Trophoblast cell (in vitro differentiated cells and primary cell): ENCODE data around the gene IFT74.

Experiments used
- DNase-seq, 2 donors: peaks; one replicate each; pipeline ENCODE4 v3.0.0-alpha.2; 2016
- H2AFZ ChIP-seq: 2 replicates; pipeline ENCODE4 v1.6.1; 2013; ENCODE audit warnings: low read length, moderate library complexity, mild to moderate bottlenecking; ENCODE audit not compliant: insufficient read depth, poor library complexity
- H2AK5ac ChIP-seq: 2 replicates; pipeline ENCODE4 v1.6.1; 2013; ENCODE audit warnings: mild to moderate bottlenecking, low read length
- H2BK120ac ChIP-seq: 2 replicates; pipeline ENCODE4 v1.6.1; 2013; ENCODE audit warnings: low read length, mild to moderate bottlenecking, moderate library complexity; ENCODE audit not compliant: insufficient read depth, poor library complexity
- H2BK12ac ChIP-seq: 2 replicates; pipeline ENCODE4 v1.6.1; 2013; ENCODE audit warnings: mild to moderate bottlenecking, low read length, moderate library complexity
- H2BK5ac ChIP-seq: 2 replicates; pipeline ENCODE4 v1.6.1; 2013; ENCODE audit warnings: low read length, low read depth, moderate library complexity, mild to moderate bottlenecking; ENCODE audit not compliant: poor library complexity
- H3K14ac ChIP-seq: 2 replicates; pipeline ENCODE4 v1.6.1; 2013; ENCODE audit warnings: mild to moderate bottlenecking, low read length
- H3K18ac ChIP-seq: 2 replicates; pipeline ENCODE4 v1.6.1; 2013; ENCODE audit warnings: mild to moderate bottlenecking, low read length
- H3K23ac ChIP-seq: 2 replicates; pipeline ENCODE4 v1.6.1; 2013; ENCODE audit warnings: low read length
- H3K27ac ChIP-seq: 2 replicates; pipeline ENCODE4 v1.5.1; 2013; ENCODE audit warnings: low read depth, mild to moderate bottlenecking, inconsistent platforms, low read length, moderate library complexity
- H3K27me3 ChIP-seq: 2 replicates; pipeline ENCODE4 v1.6.1; 2013; ENCODE audit warnings: inconsistent platforms, mild to moderate bottlenecking, low read length, moderate library complexity; ENCODE audit not compliant: insufficient read depth
- H3K36me3 ChIP-seq, 2 experiments: 1 replicate in 1 of 2; 2 replicates in 1 of 2; pipeline ENCODE4 v1.6.1; 2013; ENCODE audit warnings: low read length in 2 of 2, mild to moderate bottlenecking in 2 of 2, moderate library complexity in 1 of 2; ENCODE audit not compliant: insufficient read depth in 2 of 2, control insufficient read depth in 1 of 2
- H3K4ac ChIP-seq: 2 replicates; pipeline ENCODE4 v1.6.1; 2013; ENCODE audit warnings: low read depth, mild to moderate bottlenecking, low read length, moderate library complexity
- H3K4me1 ChIP-seq, 2 experiments: 1 replicate in 1 of 2; 2 replicates in 1 of 2; pipeline ENCODE4 v1.6.1; 2013; ENCODE audit warnings: low read length in 2 of 2, mild to moderate bottlenecking in 2 of 2, moderate library complexity in 1 of 2; ENCODE audit not compliant: insufficient read depth in 2 of 2, control insufficient read depth in 1 of 2
- H3K4me2 ChIP-seq: 2 replicates; pipeline ENCODE4 v1.6.1; 2013; ENCODE audit warnings: inconsistent platforms, mild to moderate bottlenecking, low read length, moderate library complexity
- H3K4me3 ChIP-seq: 2 replicates; pipeline ENCODE4 v1.5.1; 2013; ENCODE audit warnings: mild to moderate bottlenecking, low read depth, low read length, inconsistent platforms
- H3K79me1 ChIP-seq: one replicate; pipeline ENCODE4 v1.6.1; 2013; ENCODE audit warnings: low read length
- H3K79me2 ChIP-seq: 2 replicates; pipeline ENCODE4 v1.6.1; 2013; ENCODE audit warnings: low read length, mild to moderate bottlenecking; ENCODE audit not compliant: control insufficient read depth, insufficient read depth, poor library complexity
- H3K9ac ChIP-seq: 2 replicates; pipeline ENCODE4 v1.6.1; 2013; ENCODE audit warnings: mild to moderate bottlenecking, low read length
- H3K9me3 ChIP-seq: 2 replicates; pipeline ENCODE4 v1.6.1; 2013; ENCODE audit warnings: low read depth, mild to moderate bottlenecking, control low read depth, inconsistent platforms, low read length; ENCODE audit not compliant: insufficient read depth
- H4K12ac ChIP-seq: 2 replicates; pipeline ENCODE4 v1.6.1; 2013; ENCODE audit warnings: low read depth, mild to moderate bottlenecking, low read length, moderate library complexity
- H4K8ac ChIP-seq: 2 replicates; pipeline ENCODE4 v1.6.1; 2013; ENCODE audit warnings: low read depth, mild to moderate bottlenecking, low read length, moderate library complexity
- H4K91ac ChIP-seq: one replicate; pipeline ENCODE4 v1.6.1; 2013; ENCODE audit warnings: low read depth, mild to moderate bottlenecking, low read length, moderate library complexity
- WGBS: extraction: QIAGEN DNeasy Blood & Tissue Kit; methylation state at CpG from one replicate; pipeline ENCODE4 v1.1.7; 2013; ENCODE audit warnings: missing lambda C conversion rate; ENCODE audit not compliant: insufficient read length, insufficient coverage; ENCODE audit errors: extremely low coverage; 5-methylcytosine and 5-hydroxymethylcytosine counted together

IFT74 gene

DNA sequence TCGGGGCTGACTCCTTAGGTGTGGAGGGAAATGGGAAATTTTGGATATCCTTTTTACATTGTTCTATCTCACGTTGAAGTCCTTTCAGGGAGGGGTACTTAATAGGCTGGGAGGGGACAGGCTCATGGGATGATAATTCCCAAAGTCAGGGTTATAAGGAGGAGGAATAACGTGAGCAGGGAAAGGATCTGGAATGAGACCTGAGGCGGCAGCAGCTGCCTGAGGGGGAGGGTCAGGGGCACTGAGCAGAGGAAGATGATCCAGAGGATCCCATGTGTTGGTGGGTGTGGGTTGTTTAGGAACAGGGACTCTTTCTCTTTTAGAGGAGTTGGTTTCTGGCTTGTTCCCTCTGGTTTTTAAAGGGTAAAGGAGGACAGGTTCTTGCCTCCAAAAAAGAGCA, 18.7 kb downstream of the IFT74 start:
- Histone ChIP-seq H2AK5ac (no peak overlapping the region), H3K18ac (no peak overlapping the region), H2AFZ (no peak overlapping the region), H2BK120ac (no peak overlapping the region), H3K9ac (no peak overlapping the region), H3K36me3 (no peaks in the 10 kb centered on the region), H3K9me3 (no peaks in the 10 kb centered on the region), H2BK12ac (no peak overlapping the region), H3K23ac (no peak overlapping the region), H3K79me2 (no peaks in the 10 kb centered on the region), H4K91ac (no peak overlapping the region), H3K4ac (no peak overlapping the region), H2BK5ac (no peak overlapping the region), H3K4me2 (no peak overlapping the region), H3K4me3 (no peak overlapping the region), H4K12ac (no peak overlapping the region), H3K27ac (no peak overlapping the region), H3K27me3 (no peaks in the 10 kb centered on the region), H3K79me1 (peaks cover 3% of the 10 kb centered on the region), H3K14ac (no peak overlapping the region), H4K8ac (no peak overlapping the region), H3K4me1 (no peaks in the 10 kb centered on the region)
- DNase-seq = no peak
- no CpG with 5 or more reads among the region's 4 CpGs for WGBS

DNA sequence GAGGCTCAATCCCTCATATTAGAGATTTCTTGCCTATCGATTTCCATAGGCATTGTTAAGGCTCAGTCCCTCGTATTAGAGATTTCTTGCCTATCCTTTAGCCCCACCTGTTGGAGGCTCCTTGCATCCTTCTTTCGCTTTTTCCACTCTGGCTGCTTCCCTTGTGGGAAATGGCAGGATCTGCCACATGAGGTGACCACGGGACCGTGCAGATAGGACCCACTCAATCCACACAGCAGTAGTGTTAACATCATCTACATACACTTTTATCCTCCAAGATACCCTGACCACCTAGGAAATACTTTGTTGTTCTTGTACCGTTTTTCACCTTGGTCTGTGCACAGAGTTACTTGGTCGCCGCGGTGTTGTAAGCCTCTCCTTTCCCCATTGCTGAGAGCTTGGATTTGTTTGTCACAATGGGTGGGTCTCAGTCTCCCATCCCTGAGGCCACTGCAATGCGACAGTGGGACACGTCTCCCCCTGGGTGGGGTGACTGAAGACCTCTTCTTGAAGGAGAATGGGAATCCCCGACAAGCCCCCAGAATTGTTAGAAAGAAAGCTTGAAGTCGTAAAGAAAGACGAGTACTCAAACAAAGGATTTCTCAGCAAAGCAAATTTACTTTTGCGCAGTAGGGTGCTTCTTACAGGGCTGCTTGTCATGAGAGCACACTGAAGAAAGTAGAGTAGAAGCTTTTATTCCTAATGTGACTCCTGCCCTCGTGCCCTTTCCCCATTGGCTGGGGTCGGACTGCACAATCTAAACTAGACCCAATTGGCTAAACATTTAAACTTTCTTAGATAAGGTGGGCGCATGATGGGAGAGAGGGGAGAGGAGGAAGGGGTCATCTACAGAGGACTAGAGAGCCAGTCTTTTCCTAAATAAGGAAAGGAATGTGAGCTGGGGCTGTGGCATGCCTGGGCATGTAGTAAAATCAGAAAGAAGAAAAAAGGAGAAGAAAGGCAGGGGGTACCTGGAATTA, 19.8 kb downstream of the IFT74 start:
- Histone ChIP-seq H2BK12ac (peak overlapping the region; percentile 51), H2BK5ac (peak overlapping the region; percentile 67), H4K91ac (peak overlapping the region; percentile 84), H2AK5ac (peak overlapping the region; percentile 13), H4K8ac (peak overlapping the region; percentile 8), H3K23ac (no peak overlapping the region), H3K27ac (no peak overlapping the region), H3K14ac (peak overlapping the region; percentile 76), H4K12ac (peak overlapping the region; percentile 35), H2BK120ac (peak overlapping the region; percentile 86), H3K4me2 (no peak overlapping the region), H3K9ac (no peak overlapping the region), H3K4me3 (no peak overlapping the region), H3K27me3 (no peaks in the 10 kb centered on the region), H3K36me3 (no peaks in the 10 kb centered on the region), H3K4me1 (no peaks in the 10 kb centered on the region), H3K4ac (peak overlapping the region; percentile 34), H3K79me1 (peaks cover 3% of the 10 kb centered on the region), H2AFZ (no peak overlapping the region), H3K9me3 (no peaks in the 10 kb centered on the region), H3K18ac (no peak overlapping the region), H3K79me2 (no peaks in the 10 kb centered on the region)
- DNase-seq = peak; percentile 50 to 74
- no CpG with 5 or more reads among the region's 18 CpGs for WGBS

DNA sequence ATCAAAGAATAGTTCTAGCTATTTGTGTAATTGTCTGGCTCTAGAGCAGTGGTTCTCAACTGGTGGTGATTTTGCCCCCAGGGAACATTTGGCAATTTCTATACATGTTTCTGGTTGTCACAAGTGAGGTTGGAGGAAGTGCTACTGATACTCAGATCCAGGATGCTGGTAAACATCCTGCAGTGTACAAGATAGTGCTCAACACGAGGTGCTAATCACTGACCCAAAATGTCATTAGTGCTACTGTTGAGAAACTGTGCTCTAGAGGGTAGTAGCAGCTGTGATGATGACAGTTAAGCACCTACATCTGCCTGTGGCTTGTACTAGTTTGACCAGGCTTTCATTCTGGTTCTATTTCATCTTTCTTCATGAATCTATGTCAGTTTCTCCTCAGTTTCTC, 27.1 kb downstream of the IFT74 start:
- Histone ChIP-seq H2AFZ (no peak overlapping the region), H3K4me2 (no peak overlapping the region), H3K9ac (no peak overlapping the region), H3K9me3 (no peaks in the 10 kb centered on the region), H2AK5ac (no peak overlapping the region), H3K18ac (no peak overlapping the region), H3K79me2 (no peaks in the 10 kb centered on the region), H3K14ac (no peak overlapping the region), H3K4ac (no peak overlapping the region), H3K27ac (no peak overlapping the region), H3K36me3 (no peaks in the 10 kb centered on the region), H2BK120ac (no peak overlapping the region), H3K4me1 (no peaks in the 10 kb centered on the region), H4K8ac (no peak overlapping the region), H4K12ac (no peak overlapping the region), H2BK12ac (no peak overlapping the region), H3K4me3 (no peak overlapping the region), H3K79me1 (no peaks in the 10 kb centered on the region), H3K27me3 (no peaks in the 10 kb centered on the region), H4K91ac (no peak overlapping the region), H3K23ac (no peak overlapping the region), H2BK5ac (no peak overlapping the region)
- DNase-seq = peak in 1 of 2 donors; percentile 16
- WGBS = no CpG with 5 or more reads among the region's 1 CpG

DNA sequence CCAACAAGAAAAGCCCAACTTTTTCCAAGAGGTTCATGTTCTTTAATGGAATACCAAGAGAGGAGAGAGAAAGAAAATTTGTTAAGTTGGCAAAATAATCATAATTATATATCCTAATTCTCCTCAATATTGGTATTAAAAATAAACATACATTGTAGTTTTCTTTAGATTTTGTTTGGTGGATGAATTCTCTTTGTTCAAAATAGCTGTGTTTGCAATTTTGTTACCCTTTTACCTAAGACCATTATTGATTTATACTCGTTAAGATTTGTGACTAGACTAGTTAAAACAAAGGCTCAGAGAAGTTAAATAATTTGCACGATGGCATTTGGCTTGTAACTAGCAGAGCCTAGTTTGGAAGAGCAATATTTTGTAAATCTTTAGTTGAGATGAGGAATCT, 39.6 kb downstream of the IFT74 start:
- no peaks in the 10 kb centered on the region for H3K36me3 ChIP-seq
- no peak for DNase-seq
- H3K27ac ChIP-seq = no peak overlapping the region
- H2BK12ac ChIP-seq = no peak overlapping the region
- H3K79me2 ChIP-seq = no peaks in the 10 kb centered on the region
- no peaks in the 10 kb centered on the region for H3K27me3 ChIP-seq
- no peak overlapping the region for H4K8ac ChIP-seq
- H2BK5ac ChIP-seq = no peak overlapping the region
- H3K4ac ChIP-seq = no peak overlapping the region
- WGBS = no CpG with 5 or more reads among the region's 2 CpGs
- H3K4me2 ChIP-seq = no peak overlapping the region
- no peaks in the 10 kb centered on the region for H3K9me3 ChIP-seq
- no peak overlapping the region for H3K14ac ChIP-seq
- H2BK120ac ChIP-seq = no peak overlapping the region
- no peak overlapping the region for H3K9ac ChIP-seq
- H3K79me1 ChIP-seq = no peaks in the 10 kb centered on the region
- H3K18ac ChIP-seq = no peak overlapping the region
- H2AK5ac ChIP-seq = no peak overlapping the region
- no peak overlapping the region for H2AFZ ChIP-seq
- no peak overlapping the region for H4K12ac ChIP-seq
- no peaks in the 10 kb centered on the region for H3K4me1 ChIP-seq
- no peak overlapping the region for H3K4me3 ChIP-seq
- no peak overlapping the region for H4K91ac ChIP-seq
- no peak overlapping the region for H3K23ac ChIP-seq
